Keratinocyte (primary cell): ENCODE data around the gene CAMSAP3.

ENCODE experiments used
- EZH2 ChIP-seq: IDR thresholded peaks from one replicate; pipeline ENCODE4 v1.6.1; 2012; ENCODE audit warnings: inconsistent platforms, mild to moderate bottlenecking, low read length, moderate library complexity
- TF ChIP-seq, protein P1 (sequence below), 3 experiments: IDR thresholded peaks in 1 of 3; conservative IDR thresholded peaks in 1 of 3; optimal IDR thresholded peaks in 1 of 3; 2 replicates in 2 of 3; 3 replicates in 1 of 3; pipeline versions ENCODE3 to v1.5.1; 2011; ENCODE audit warnings: low read length in 3 of 3, mild to moderate bottlenecking in 3 of 3, moderate library complexity in 2 of 3, control low read depth in 1 of 3, inconsistent platforms in 1 of 3; ENCODE audit not compliant: insufficient read depth in 2 of 3; ENCODE audit errors: extremely low read depth in 1 of 3

DNA sequence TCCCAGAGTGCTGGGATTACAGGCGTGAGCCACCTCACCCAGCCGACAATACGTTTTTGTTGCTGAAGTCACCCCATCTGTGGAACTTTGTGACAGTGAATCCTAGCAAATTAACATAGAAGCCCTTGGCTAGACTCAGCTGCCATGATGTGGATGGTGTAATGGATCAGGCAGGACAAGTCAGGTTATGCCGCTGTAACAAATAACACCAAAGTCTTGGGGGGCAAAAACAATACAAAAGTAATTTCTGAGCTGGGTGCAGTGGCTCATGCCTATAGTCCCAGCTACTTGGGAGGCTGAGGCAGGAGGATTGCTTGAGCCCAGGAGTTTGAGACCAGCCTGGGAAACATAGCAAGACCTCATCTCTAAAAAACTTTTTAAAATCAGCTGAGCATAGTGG lies 30.8 kb upstream of the CAMSAP3 start:
- TF ChIP-seq, protein P1, sequence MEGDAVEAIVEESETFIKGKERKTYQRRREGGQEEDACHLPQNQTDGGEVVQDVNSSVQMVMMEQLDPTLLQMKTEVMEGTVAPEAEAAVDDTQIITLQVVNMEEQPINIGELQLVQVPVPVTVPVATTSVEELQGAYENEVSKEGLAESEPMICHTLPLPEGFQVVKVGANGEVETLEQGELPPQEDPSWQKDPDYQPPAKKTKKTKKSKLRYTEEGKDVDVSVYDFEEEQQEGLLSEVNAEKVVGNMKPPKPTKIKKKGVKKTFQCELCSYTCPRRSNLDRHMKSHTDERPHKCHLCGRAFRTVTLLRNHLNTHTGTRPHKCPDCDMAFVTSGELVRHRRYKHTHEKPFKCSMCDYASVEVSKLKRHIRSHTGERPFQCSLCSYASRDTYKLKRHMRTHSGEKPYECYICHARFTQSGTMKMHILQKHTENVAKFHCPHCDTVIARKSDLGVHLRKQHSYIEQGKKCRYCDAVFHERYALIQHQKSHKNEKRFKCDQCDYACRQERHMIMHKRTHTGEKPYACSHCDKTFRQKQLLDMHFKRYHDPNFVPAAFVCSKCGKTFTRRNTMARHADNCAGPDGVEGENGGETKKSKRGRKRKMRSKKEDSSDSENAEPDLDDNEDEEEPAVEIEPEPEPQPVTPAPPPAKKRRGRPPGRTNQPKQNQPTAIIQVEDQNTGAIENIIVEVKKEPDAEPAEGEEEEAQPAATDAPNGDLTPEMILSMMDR (optimal IDR thresholded peaks at IDR 0.05 in 1 of 3, IDR thresholded peaks at IDR 0.05 in 1 of 3, conservative IDR thresholded peaks at IDR 0.05 in 1 of 3; ENCODE audit: extremely low read depth in 1 of 3, insufficient read depth in 2 of 3, low read length in 3 of 3), result no peak
- no peak for TF ChIP-seq EZH2
